Measurements from ENCODE around the gene METRNL. TPM values are rescaled to one million over a fixed set of nuclear protein-coding genes. Genes with fewer than 3 reads are reported as not detected.

METRNL gene
- total RNA-seq, 1 experiment from 2014 or later: 58.7 TPM

DNA sequence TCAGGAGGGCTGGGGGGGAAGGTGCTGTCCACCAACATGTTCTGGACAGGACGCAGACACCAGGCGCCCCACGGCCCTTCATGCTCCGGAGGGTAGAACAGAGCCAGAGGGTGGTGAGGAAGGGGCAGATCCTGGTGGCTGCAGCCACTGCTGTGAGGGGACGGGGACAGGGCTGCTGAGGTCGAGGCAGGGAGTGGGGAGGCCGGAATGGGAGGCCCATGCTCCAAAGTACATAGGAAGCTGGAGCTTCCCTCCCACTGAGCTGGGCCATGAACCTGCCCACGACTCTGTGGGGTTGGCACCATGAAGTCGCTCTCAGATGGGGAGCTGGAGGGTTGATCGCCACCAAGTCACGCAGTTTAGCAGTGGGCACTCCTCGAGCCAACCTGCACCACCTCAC is 8.0 kb upstream of the METRNL start:
- H3K9ac ChIP-seq (ENCODE audit: low read length): no peak overlapping the region
- TF ChIP-seq FOSL1 (IDR thresholded peaks at IDR 0.05; ENCODE audit: low read depth): no peak
- TF ChIP-seq EZH2phosphoT487 (IDR thresholded peaks at IDR 0.05; ENCODE audit: borderline replicate concordance): no peak
- no peak for TF ChIP-seq EGR1 (IDR thresholded peaks at IDR 0.05; ENCODE audit: low read depth)
- TF ChIP-seq POLR2A (IDR thresholded peaks at IDR 0.05; ENCODE audit: borderline replicate concordance, extremely low read depth, insufficient read depth, insufficient read length): no peak
- DNase-seq (ENCODE audit: low read depth, low spot score): no peak
- H3K4me1 ChIP-seq (ENCODE audit: control insufficient read depth in 1 of 2, insufficient read depth in 2 of 2, low read length in 2 of 2): peaks cover 16 to 18% of the 10 kb centered on the region in 2 experiments
- RAD21 ChIA-PET (ENCODE audit: low non-redundant PET in 1 of 2, low total read pairs in 2 of 2, uncharacterized antibody in 2 of 2, unreplicated experiment in 2 of 2): no interaction called here
- intact Hi-C loops (cut with micrococcal nuclease): no loop called here
- no TSS peak for BruUV-seq (replicated peaks)
- no peaks in the 10 kb centered on the region for H3K9me2 ChIP-seq (ENCODE audit: insufficient read depth)
- no peaks in the 10 kb centered on the region for H3K79me2 ChIP-seq (ENCODE audit: insufficient read depth, low read length)
- POLR2A ChIA-PET: no interaction called here
- H3K36me3 ChIP-seq (ENCODE audit: control insufficient read depth in 1 of 2, insufficient read depth in 2 of 2, low read length in 2 of 2): no peaks in the 10 kb centered on the region
- H2AFZ ChIP-seq (ENCODE audit: low read depth, low read length, poor library complexity, severe bottlenecking): no peak overlapping the region
- no peak overlapping the region for H3K27ac ChIP-seq (ENCODE audit: low read depth, low read length)
- no peaks in the 10 kb centered on the region for H3K27me3 ChIP-seq (ENCODE audit: insufficient read depth, low read length)
- CTCF ChIA-PET: no interaction called here
- H4K20me1 ChIP-seq (ENCODE audit: insufficient read depth): no peaks in the 10 kb centered on the region
- H3K9me3 ChIP-seq (ENCODE audit: control insufficient read depth in 1 of 2, insufficient read depth in 1 of 2, low read depth in 1 of 2, low read length in 2 of 2): no peaks in the 10 kb centered on the region
- no peak overlapping the region for H3K4me2 ChIP-seq (ENCODE audit: low read length)
- ATAC-seq: no peak
- H3K4me3 ChIP-seq (replicated peaks in 1 of 2; ENCODE audit: low read depth in 1 of 2, low read length in 2 of 2): no peak overlapping the region

DNA sequence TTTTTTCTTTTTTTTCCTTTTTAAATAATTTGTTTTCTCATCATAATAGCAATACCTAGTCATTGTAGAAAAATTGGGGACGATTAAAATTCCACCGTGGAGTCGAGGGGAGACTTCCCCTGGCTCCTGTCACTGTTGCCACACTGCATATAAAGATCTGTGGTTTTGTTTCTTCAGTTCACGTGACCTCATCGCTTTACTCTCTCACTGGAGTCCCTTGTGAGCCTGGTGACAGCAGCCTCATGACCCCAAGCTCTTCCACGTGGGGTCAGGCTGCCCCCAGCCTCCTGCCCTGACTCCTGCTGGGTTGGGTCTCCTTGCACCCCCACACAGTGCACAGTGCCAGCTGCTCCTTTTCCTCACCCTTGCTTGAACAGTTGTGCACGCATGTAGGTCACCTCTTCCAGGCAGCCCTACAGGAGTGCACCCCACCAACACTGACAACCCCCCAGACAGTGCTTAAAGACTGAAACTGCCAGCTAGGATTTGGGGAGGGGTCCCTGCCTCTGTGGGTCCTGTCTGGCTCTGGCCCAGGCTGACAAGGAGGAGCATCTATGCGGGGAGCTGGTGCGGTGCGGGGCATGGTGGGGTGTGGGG is 7.3 kb upstream of the METRNL start:
- Histone ChIP-seq H3K4me1 (ENCODE audit: control insufficient read depth in 1 of 2, insufficient read depth in 2 of 2, low read length in 2 of 2) (peaks cover 16 to 18% of the 10 kb centered on the region in 2 experiments), H3K27me3 (ENCODE audit: insufficient read depth, low read length) (no peaks in the 10 kb centered on the region), H3K4me3 (replicated peaks in 1 of 2; ENCODE audit: low read depth in 1 of 2, low read length in 2 of 2) (no peak overlapping the region), H3K4me2 (ENCODE audit: low read length) (no peak overlapping the region), H3K9me3 (ENCODE audit: control insufficient read depth in 1 of 2, insufficient read depth in 1 of 2, low read depth in 1 of 2, low read length in 2 of 2) (no peaks in the 10 kb centered on the region; a peak in 1 of 4 replicates), H3K9ac (ENCODE audit: low read length) (no peak overlapping the region), H2AFZ (ENCODE audit: low read depth, low read length, poor library complexity, severe bottlenecking) (no peak overlapping the region), H3K36me3 (ENCODE audit: control insufficient read depth in 1 of 2, insufficient read depth in 2 of 2, low read length in 2 of 2) (no peaks in the 10 kb centered on the region), H3K27ac (ENCODE audit: low read depth, low read length) (no peak overlapping the region), H4K20me1 (ENCODE audit: insufficient read depth) (no peaks in the 10 kb centered on the region), H3K79me2 (ENCODE audit: insufficient read depth, low read length) (no peaks in the 10 kb centered on the region), H3K9me2 (ENCODE audit: insufficient read depth) (no peaks in the 10 kb centered on the region)
- DNase-seq (ENCODE audit: low read depth, low spot score) (no peak), ATAC-seq (no peak)
- RAD21 ChIA-PET (ENCODE audit: low non-redundant PET in 1 of 2, low total read pairs in 2 of 2, uncharacterized antibody in 2 of 2, unreplicated experiment in 2 of 2): no interaction called here
- CTCF ChIA-PET: no interaction called here
- intact Hi-C loops (cut with micrococcal nuclease): no loop called here
- POLR2A ChIA-PET: no interaction called here
- no TSS peak for BruUV-seq (replicated peaks)
- no peak for TF ChIP-seq JUND (IDR thresholded peaks at IDR 0.05)
- no peak for TF ChIP-seq ATF3 (IDR thresholded peaks at IDR 0.05)
- TF ChIP-seq EZH2 (IDR thresholded peaks at IDR 0.05): no peak
- no peak for TF ChIP-seq REST (IDR thresholded peaks at IDR 0.05; ENCODE audit: low read depth)
- TF ChIP-seq CBX3 (IDR thresholded peaks at IDR 0.05; ENCODE audit: low read depth): no peak
- TF ChIP-seq, protein P1, sequence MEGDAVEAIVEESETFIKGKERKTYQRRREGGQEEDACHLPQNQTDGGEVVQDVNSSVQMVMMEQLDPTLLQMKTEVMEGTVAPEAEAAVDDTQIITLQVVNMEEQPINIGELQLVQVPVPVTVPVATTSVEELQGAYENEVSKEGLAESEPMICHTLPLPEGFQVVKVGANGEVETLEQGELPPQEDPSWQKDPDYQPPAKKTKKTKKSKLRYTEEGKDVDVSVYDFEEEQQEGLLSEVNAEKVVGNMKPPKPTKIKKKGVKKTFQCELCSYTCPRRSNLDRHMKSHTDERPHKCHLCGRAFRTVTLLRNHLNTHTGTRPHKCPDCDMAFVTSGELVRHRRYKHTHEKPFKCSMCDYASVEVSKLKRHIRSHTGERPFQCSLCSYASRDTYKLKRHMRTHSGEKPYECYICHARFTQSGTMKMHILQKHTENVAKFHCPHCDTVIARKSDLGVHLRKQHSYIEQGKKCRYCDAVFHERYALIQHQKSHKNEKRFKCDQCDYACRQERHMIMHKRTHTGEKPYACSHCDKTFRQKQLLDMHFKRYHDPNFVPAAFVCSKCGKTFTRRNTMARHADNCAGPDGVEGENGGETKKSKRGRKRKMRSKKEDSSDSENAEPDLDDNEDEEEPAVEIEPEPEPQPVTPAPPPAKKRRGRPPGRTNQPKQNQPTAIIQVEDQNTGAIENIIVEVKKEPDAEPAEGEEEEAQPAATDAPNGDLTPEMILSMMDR (IDR thresholded peaks at IDR 0.05 in 2 of 3, conservative IDR thresholded peaks at IDR 0.05 in 1 of 3; ENCODE audit: borderline replicate concordance in 1 of 3, insufficient read depth in 1 of 3, low read depth in 2 of 3, low read length in 2 of 3): no peak
- no peak for TF ChIP-seq ZBTB33 (IDR thresholded peaks at IDR 0.05; ENCODE audit: extremely low read depth, insufficient replicate concordance, low read length)
- no peak for TF ChIP-seq CEBPB (IDR thresholded peaks at IDR 0.05; ENCODE audit: low read depth)
- no peak for TF ChIP-seq SRF (IDR thresholded peaks at IDR 0.05; ENCODE audit: low read depth)
- no peak for TF ChIP-seq ELF1 (IDR thresholded peaks at IDR 0.05; ENCODE audit: borderline replicate concordance, low read depth)
- no peak for TF ChIP-seq EGR1 (IDR thresholded peaks at IDR 0.05; ENCODE audit: low read depth)
